ENCODE measurements around the gene TCF19.
"Not testable (repeated sequence)": the region's sequence is repeated elsewhere in the genome, so short reads cannot be mapped to it uniquely, and the experiment has no call there.

TCF19 gene

DNA sequence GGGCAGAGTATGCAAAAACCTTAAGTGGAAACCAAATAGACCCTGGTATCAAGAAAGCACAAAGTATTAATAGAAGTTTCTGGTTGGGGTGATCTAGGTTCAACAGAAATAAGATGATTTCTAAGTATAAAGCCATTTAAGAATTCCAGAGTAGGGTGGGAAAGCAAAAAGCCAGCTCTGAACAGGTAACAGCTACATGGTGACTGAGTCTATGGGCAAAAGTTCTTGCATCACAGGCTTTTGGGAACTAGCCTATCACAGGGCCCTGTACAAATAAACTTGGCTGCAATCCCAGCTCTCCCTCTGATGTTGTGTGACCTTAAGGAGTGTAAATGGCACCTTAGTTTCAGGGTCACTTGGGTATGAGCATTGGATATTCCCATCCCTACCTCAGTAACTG lies 5.5 kb downstream of the TCF19 start:
- Histone ChIP-seq H3K36me3 (replicated peaks; ENCODE audit: low read depth, low read length) (peaks cover 25% of the 10 kb centered on the region), H2AFZ (ENCODE audit: low read depth, low read length) (no peak overlapping the region), H3K9me3 (ENCODE audit: insufficient read depth, low read length) (no peaks in the 10 kb centered on the region), H3K4me1 (ENCODE audit: low read length) (peaks cover 62% of the 10 kb centered on the region), H3K9ac (ENCODE audit: low read length) (peak overlapping the region; percentile 95), H4K20me1 (ENCODE audit: insufficient read depth, low read length) (no peaks in the 10 kb centered on the region), H3K4me3 (ENCODE audit: low read length) (peak overlapping the region; percentile 77), H3K4me2 (ENCODE audit: low read length) (peak overlapping the region; percentile 85), H3K27me3 (ENCODE audit: low read depth, low read length) (no peaks in the 10 kb centered on the region), H3K79me2 (ENCODE audit: low read length) (peaks cover 79% of the 10 kb centered on the region), H3K27ac (ENCODE audit: low read length) (peak overlapping the region; percentile 98)
- no peak for TF ChIP-seq EZH2phosphoT487 (IDR thresholded peaks at IDR 0.05; ENCODE audit: low read depth)
- TF ChIP-seq, protein P1, sequence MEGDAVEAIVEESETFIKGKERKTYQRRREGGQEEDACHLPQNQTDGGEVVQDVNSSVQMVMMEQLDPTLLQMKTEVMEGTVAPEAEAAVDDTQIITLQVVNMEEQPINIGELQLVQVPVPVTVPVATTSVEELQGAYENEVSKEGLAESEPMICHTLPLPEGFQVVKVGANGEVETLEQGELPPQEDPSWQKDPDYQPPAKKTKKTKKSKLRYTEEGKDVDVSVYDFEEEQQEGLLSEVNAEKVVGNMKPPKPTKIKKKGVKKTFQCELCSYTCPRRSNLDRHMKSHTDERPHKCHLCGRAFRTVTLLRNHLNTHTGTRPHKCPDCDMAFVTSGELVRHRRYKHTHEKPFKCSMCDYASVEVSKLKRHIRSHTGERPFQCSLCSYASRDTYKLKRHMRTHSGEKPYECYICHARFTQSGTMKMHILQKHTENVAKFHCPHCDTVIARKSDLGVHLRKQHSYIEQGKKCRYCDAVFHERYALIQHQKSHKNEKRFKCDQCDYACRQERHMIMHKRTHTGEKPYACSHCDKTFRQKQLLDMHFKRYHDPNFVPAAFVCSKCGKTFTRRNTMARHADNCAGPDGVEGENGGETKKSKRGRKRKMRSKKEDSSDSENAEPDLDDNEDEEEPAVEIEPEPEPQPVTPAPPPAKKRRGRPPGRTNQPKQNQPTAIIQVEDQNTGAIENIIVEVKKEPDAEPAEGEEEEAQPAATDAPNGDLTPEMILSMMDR (IDR thresholded peaks at IDR 0.05; ENCODE audit: low read depth, low read length): no peak

DNA sequence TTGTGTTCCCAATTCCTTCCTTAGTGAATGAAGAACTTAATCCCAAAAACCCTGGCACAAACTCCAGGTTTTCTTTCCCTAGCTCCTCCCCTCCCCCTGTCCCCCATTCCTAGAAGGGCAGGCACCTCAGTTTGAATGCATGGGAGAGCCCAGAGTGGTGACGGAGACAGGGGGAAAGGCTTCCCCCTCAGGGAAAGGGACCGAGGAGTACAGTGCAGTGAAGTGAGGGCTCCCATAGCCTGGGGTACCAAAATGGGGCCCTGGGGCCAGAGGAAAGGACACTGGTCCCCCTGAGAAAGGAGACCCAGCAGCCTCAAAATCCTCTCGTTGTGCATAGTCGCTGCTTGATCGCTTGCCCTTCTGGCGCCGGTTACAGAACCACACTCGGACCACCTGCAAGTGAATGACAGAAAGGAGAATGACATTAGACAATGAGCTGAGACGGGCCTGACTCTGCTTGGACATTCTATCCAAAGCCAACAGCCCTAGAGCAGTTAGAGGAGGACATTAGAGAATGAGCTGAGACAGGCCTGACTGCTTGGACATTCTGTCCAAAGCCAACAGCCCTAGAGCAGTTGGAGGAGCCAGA lies 6.2 kb downstream of the TCF19 start:
- peak overlapping the region; percentile 77 for H3K4me3 ChIP-seq (ENCODE audit: low read length)
- not testable (repeated sequence) for H2AFZ ChIP-seq (ENCODE audit: low read depth, low read length); H4K20me1 ChIP-seq (ENCODE audit: insufficient read depth, low read length); H3K9me3 ChIP-seq (ENCODE audit: insufficient read depth, low read length); H3K27me3 ChIP-seq (ENCODE audit: low read depth, low read length)
- peaks cover 62% of the 10 kb centered on the region for H3K4me1 ChIP-seq (ENCODE audit: low read length)
- peak overlapping the region; percentile 98 for H3K27ac ChIP-seq (ENCODE audit: low read length)
- peak overlapping the region; percentile 85 for H3K4me2 ChIP-seq (ENCODE audit: low read length)
- H3K79me2 ChIP-seq (ENCODE audit: low read length): peaks cover 75% of the 10 kb centered on the region
- H3K9ac ChIP-seq (ENCODE audit: low read length): peak overlapping the region; percentile 95
- peaks cover 24% of the 10 kb centered on the region for H3K36me3 ChIP-seq (replicated peaks; ENCODE audit: low read depth, low read length)

DNA sequence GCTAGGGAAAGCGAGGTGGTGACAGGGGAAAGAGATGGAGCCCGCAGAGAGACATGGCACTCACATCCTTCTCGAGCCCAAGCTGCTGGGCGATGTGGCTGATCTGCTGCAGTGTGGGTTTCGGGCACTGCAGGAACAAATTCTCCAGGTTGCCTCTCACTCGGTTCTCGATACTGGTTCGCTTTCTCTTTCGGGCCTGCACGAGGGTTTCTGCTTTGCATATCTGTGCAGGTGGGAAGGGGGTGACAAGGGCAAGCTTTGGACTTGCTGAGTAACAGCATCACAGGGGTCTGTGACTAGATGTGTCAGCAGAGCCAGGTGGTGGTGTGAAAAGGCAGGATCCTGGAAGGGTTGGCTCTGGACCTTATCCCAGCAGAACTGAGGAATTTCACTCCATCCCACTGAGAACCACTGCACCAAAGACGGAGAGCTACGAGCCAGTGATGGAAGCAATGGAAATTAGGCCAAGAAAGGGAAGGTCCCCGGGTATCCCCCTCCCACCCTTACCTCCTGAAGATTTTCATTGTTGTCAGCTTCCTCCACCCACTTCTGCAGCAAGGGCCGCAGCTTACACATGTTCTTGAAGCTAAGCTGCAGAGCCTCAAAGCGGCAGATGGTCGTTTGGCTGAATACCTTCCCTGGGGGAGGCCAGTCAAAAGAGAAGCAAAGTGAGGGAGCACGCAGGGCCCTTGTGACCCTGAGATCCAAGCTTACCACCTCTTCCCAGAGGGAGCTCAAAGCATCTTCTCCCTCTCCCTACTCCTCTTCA lies 6.9 kb downstream of the TCF19 start:
- Histone ChIP-seq H3K79me2 (ENCODE audit: low read length) (peaks cover 68% of the 10 kb centered on the region), H3K4me3 (ENCODE audit: low read length) (peak overlapping the region; percentile 77), H3K27ac (ENCODE audit: low read length) (peak overlapping the region; percentile 98), H3K4me2 (ENCODE audit: low read length) (peak overlapping the region; percentile 85), H3K36me3 (replicated peaks; ENCODE audit: low read depth, low read length) (peaks cover 20% of the 10 kb centered on the region), H3K9ac (ENCODE audit: low read length) (peak overlapping the region; percentile 95), H3K4me1 (ENCODE audit: low read length) (peaks cover 57% of the 10 kb centered on the region)
- not testable (repeated sequence) for H2AFZ ChIP-seq (ENCODE audit: low read depth, low read length); H4K20me1 ChIP-seq (ENCODE audit: insufficient read depth, low read length); H3K9me3 ChIP-seq (ENCODE audit: insufficient read depth, low read length); H3K27me3 ChIP-seq (ENCODE audit: low read depth, low read length)

DNA sequence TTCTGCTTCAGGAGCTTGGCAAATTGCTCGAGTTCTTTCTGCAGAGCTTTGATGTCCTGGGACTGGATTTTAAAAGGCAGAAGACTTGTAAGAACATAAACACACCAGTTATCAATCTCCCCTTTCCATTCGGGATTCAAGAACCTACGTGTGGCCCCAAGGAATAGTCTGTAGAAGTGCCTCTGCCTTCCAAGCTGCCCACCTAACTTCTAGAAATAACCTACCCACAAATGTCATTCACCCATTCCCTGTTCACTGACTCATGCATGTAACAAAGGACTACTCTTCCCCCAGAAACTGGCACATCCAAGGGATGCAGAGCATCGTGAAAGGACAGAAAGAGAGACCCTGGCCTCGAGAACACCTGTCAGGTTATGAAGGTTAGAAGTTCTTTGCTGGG lies 7.6 kb downstream of the TCF19 start:
- no peaks in the 10 kb centered on the region for H4K20me1 ChIP-seq (ENCODE audit: insufficient read depth, low read length)
- H2AFZ ChIP-seq (ENCODE audit: low read depth, low read length): no peak overlapping the region
- peaks cover 54% of the 10 kb centered on the region for H3K4me1 ChIP-seq (ENCODE audit: low read length)
- H3K36me3 ChIP-seq (replicated peaks; ENCODE audit: low read depth, low read length): peaks cover 20% of the 10 kb centered on the region
- H3K9ac ChIP-seq (ENCODE audit: low read length): peak overlapping the region; percentile 95
- TF ChIP-seq, protein P1 (IDR thresholded peaks at IDR 0.05; ENCODE audit: low read depth, low read length): no peak
- no peak for TF ChIP-seq EZH2phosphoT487 (IDR thresholded peaks at IDR 0.05; ENCODE audit: low read depth)
- peaks cover 65% of the 10 kb centered on the region for H3K79me2 ChIP-seq (ENCODE audit: low read length)
- H3K27ac ChIP-seq (ENCODE audit: low read length): peak overlapping the region; percentile 98
- peak overlapping the region; percentile 85 for H3K4me2 ChIP-seq (ENCODE audit: low read length)
- H3K4me3 ChIP-seq (ENCODE audit: low read length): peak overlapping the region; percentile 77
- no peaks in the 10 kb centered on the region for H3K9me3 ChIP-seq (ENCODE audit: insufficient read depth, low read length)
- H3K27me3 ChIP-seq (ENCODE audit: low read depth, low read length): no peaks in the 10 kb centered on the region

DNA sequence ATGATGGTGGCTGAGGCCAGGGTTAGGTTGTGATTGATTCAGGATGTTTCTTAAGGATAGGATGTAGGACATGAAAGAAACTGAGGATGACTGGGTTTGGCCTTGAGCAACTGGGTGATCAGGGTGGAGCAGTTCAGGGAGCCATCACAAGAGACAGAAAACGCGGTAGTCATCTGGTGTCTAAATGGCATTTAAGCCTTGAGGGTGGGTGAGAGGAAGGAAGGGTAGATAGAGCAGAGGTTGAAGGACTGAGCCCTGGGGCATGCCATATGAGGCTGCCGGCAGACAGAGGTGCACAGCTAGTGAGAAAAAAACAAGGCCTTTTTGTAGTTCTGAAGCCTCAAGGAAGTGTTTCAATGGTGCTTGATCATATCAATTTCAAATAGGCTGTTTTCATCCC lies 10.2 kb downstream of the TCF19 start:
- Histone ChIP-seq H3K4me1 (ENCODE audit: low read length) (peaks cover 45% of the 10 kb centered on the region), H3K27me3 (ENCODE audit: low read depth, low read length) (no peaks in the 10 kb centered on the region), H3K9me3 (ENCODE audit: insufficient read depth, low read length) (no peaks in the 10 kb centered on the region), H3K36me3 (replicated peaks; ENCODE audit: low read depth, low read length) (peaks cover 4% of the 10 kb centered on the region), H3K9ac (ENCODE audit: low read length) (no peak overlapping the region), H3K4me2 (ENCODE audit: low read length) (no peak overlapping the region), H3K27ac (ENCODE audit: low read length) (no peak overlapping the region), H2AFZ (ENCODE audit: low read depth, low read length) (no peak overlapping the region), H4K20me1 (ENCODE audit: insufficient read depth, low read length) (no peaks in the 10 kb centered on the region), H3K4me3 (ENCODE audit: low read length) (no peak overlapping the region), H3K79me2 (ENCODE audit: low read length) (peaks cover 64% of the 10 kb centered on the region)
- no peak for TF ChIP-seq EZH2phosphoT487 (IDR thresholded peaks at IDR 0.05; ENCODE audit: low read depth)
- TF ChIP-seq, protein P1 (IDR thresholded peaks at IDR 0.05; ENCODE audit: low read depth, low read length): no peak

Measured in OCI-LY3 (cell line).